ENCODE results near the gene SLC5A1. TPM values are rescaled to one million over a fixed set of nuclear protein-coding genes. Genes with fewer than 3 reads are reported as not detected.

Gene SLC5A1
- total and polyA plus RNA-seq, 9 of the 15 experiments (the other 6 are each of a cell fraction or from before 2014, with no cell fraction given) = not detected

- ChIA-PET POLR2A (no interaction called here), CTCF (ENCODE audit: low intra/inter-chr PET ratio) (no interaction called here)
- no TSS peak for BruUV-seq (replicated peaks)
- Histone ChIP-seq H2AFZ (ENCODE audit: low read depth, low read length) (no peak overlapping the region), H3K27ac (ENCODE audit: extremely low read depth, low read depth, low read length) (no peak overlapping the region), H3K36me3 (ENCODE audit: control insufficient read depth, insufficient read depth, low read length) (no peaks in the 10 kb centered on the region), H3K9me3 (replicated peaks; ENCODE audit: control insufficient read depth, insufficient read depth, low read depth, low read length) (no peaks in the 10 kb centered on the region), H4K20me1 (replicated peaks; ENCODE audit: control insufficient read depth, insufficient read depth, low read length) (no peaks in the 10 kb centered on the region), H3K4me3 (no peak overlapping the region), H3K79me2 (ENCODE audit: control insufficient read depth, insufficient read depth, low read length) (no peaks in the 10 kb centered on the region), H3K9me1 (ENCODE audit: control insufficient read depth, insufficient read depth, low read length) (no peaks in the 10 kb centered on the region), H3K27me3 (ENCODE audit: control insufficient read depth in 2 of 2, insufficient read depth in 2 of 2, low read length in 2 of 2) (no peaks in the 10 kb centered on the region), H3K4me2 (ENCODE audit: insufficient read depth, low read length) (no peak overlapping the region), H3K4me1 (replicated peaks in 1 of 2; ENCODE audit: control insufficient read depth in 2 of 2, insufficient read depth in 2 of 2, low read length in 2 of 2) (peaks cover 0 to 11% of the 10 kb centered on the region in 2 experiments; a peak in 3 of 5 replicates), H3K9ac (ENCODE audit: insufficient read depth in 1 of 2, low read depth in 2 of 2, low read length in 2 of 2) (no peak overlapping the region)
- WGBS (ENCODE audit: insufficient coverage, low coverage, missing lambda C conversion rate) = 0% methylated on average over 2 of the region's 2 CpGs
- in situ Hi-C loops (cut with MboI) (no loop called here), intact Hi-C loops (cut with micrococcal nuclease) (no loop called here)
- TF ChIP-seq IFI16 (CRISPR knock-in tag; IDR thresholded peaks at IDR 0.05) = no peak
- TF ChIP-seq HDGF (IDR thresholded peaks at IDR 0.05) = no peak
- TF ChIP-seq GABPB1 (CRISPR knock-in tag; IDR thresholded peaks at IDR 0.05) = no peak
- TF ChIP-seq PHF21A (IDR thresholded peaks at IDR 0.05; ENCODE audit: borderline replicate concordance, low read depth) = no peak
- TF ChIP-seq ZNF311 (CRISPR knock-in tag; IDR thresholded peaks at IDR 0.05) = no peak
- DNase-seq (ENCODE audit: extremely low read depth in 1 of 4, low spot score in 3 of 4) (no peak), FAIRE-seq (no peak), ATAC-seq (no peak)
Observed at GRCh38 chr22:32055069-32055468, 12.0 kb downstream of the SLC5A1 start.

- no peaks in the 10 kb centered on the region for H3K79me2 ChIP-seq (ENCODE audit: control insufficient read depth, insufficient read depth, low read length)
- no peak overlapping the region for H2AFZ ChIP-seq (ENCODE audit: low read depth, low read length)
- no peak overlapping the region for H3K4me2 ChIP-seq (ENCODE audit: insufficient read depth, low read length)
- no peaks in the 10 kb centered on the region for H3K36me3 ChIP-seq (ENCODE audit: control insufficient read depth, insufficient read depth, low read length)
- H4K20me1 ChIP-seq (replicated peaks; ENCODE audit: control insufficient read depth, insufficient read depth, low read length) = no peaks in the 10 kb centered on the region
- no peak for ATAC-seq
- 0% methylated on average over 1 of the region's 3 CpGs for WGBS (ENCODE audit: insufficient coverage, low coverage, missing lambda C conversion rate)
- H3K27ac ChIP-seq (ENCODE audit: extremely low read depth, low read depth, low read length) = no peak overlapping the region
- H3K4me1 ChIP-seq (replicated peaks in 1 of 2; ENCODE audit: control insufficient read depth in 2 of 2, insufficient read depth in 2 of 2, low read length in 2 of 2) = no peaks in the 10 kb centered on the region
- no peaks in the 10 kb centered on the region for H3K9me3 ChIP-seq (replicated peaks; ENCODE audit: control insufficient read depth, insufficient read depth, low read depth, low read length)
- H3K9ac ChIP-seq (ENCODE audit: insufficient read depth in 1 of 2, low read depth in 2 of 2, low read length in 2 of 2) = no peak overlapping the region
- POLR2A ChIA-PET = interaction anchor here (0.9 kb wide), 1 partner anchor 18 kb away, joined by 3 read pairs; no protein-coding TSS in a partner anchor
- no peaks in the 10 kb centered on the region for H3K9me1 ChIP-seq (ENCODE audit: control insufficient read depth, insufficient read depth, low read length)
- no peak overlapping the region for H3K4me3 ChIP-seq
- CTCF ChIA-PET (ENCODE audit: low intra/inter-chr PET ratio) = no interaction called here
- no peak for FAIRE-seq
- no peaks in the 10 kb centered on the region for H3K27me3 ChIP-seq (ENCODE audit: control insufficient read depth in 2 of 2, insufficient read depth in 2 of 2, low read length in 2 of 2)
- no peak for DNase-seq (ENCODE audit: extremely low read depth in 1 of 4, low spot score in 3 of 4)
- TF ChIP-seq ZC3H8 (IDR thresholded peaks at IDR 0.05) = no peak
- BruUV-seq (replicated peaks) = no TSS peak
- intact Hi-C loops (cut with micrococcal nuclease) (no loop called here), in situ Hi-C loops (cut with MboI) (no loop called here)
Observed at GRCh38 chr22:32058656-32059260, 15.7 kb downstream of the SLC5A1 start.

Data from K562 (cell line).